Naive thymus-derived CD8-positive, alpha-beta T cell (primary cell): ENCODE data around the gene CNOT8. TPM values are rescaled to one million over a fixed set of nuclear protein-coding genes. Genes with fewer than 3 reads are reported as not detected.
"Not testable (repeated sequence)": the region's sequence is repeated elsewhere in the genome, so short reads cannot be mapped to it uniquely, and the experiment has no call there.

ENCODE experiments used
- ATAC-seq, 2 donors: fragments of 150-1000 bp; cut with Tn5 transposase in 1 of 2; sonication (Bioruptor Pico), chemical (Tn5 transposase) in 1 of 2; 1 replicate in 1 of 2; 2 replicates in 1 of 2; pipeline ENCODE4 v1.10.0; 2021; ENCODE audit warnings: mild to moderate bottlenecking in 2 of 2, moderate library complexity in 2 of 2
- POLR2A ChIA-PET: fragments of 350-600 bp; sonication (Branson Sonifier 250); formaldehyde crosslinking; loops from one replicate; lab custom pipeline; 2021; ENCODE audit warnings: antibody characterized with exemption; lab: Charles Lee
- DNase-seq, 10 donors: peaks; one replicate each; pipeline versions ENCODE4 v3.0.0 to v3.0.0-alpha.2; 2020 to 2022
- H3K27ac Mint-ChIP-seq, 10 donors: one replicate each; pipeline ENCODE4 v1.8.0; 2020 to 2022; ENCODE audit warnings: mild to moderate bottlenecking in 10 of 10, mixed read lengths in 10 of 10, moderate library complexity in 4 of 10, inconsistent platforms in 1 of 10
- H3K27me3 Mint-ChIP-seq, 5 donors: one replicate each; pipeline ENCODE4 v1.8.0; 2021 to 2022; ENCODE audit warnings: mixed read lengths in 5 of 5
- H3K36me3 Mint-ChIP-seq, 3 donors: one replicate each; pipeline ENCODE4 v1.8.0; 2020 to 2022; ENCODE audit warnings: mixed read lengths in 3 of 3, mild to moderate bottlenecking in 2 of 3, inconsistent platforms in 1 of 3
- H3K4me1 Mint-ChIP-seq, 4 donors: one replicate each; pipeline ENCODE4 v1.8.0; 2021 to 2022; ENCODE audit warnings: mixed read lengths in 4 of 4
- H3K4me3 Mint-ChIP-seq, 10 donors: one replicate each; pipeline ENCODE4 v1.8.0; 2020 to 2022; ENCODE audit warnings: mild to moderate bottlenecking in 10 of 10, mixed read lengths in 10 of 10, moderate library complexity in 6 of 10, inconsistent platforms in 1 of 10
- H3K9me3 Mint-ChIP-seq, 9 donors: one replicate each; pipeline ENCODE4 v1.8.0; 2020 to 2022; ENCODE audit warnings: mixed read lengths in 9 of 9, mild to moderate bottlenecking in 3 of 9, inconsistent platforms in 1 of 9, moderate library complexity in 1 of 9
- polyA plus RNA-seq, 3 donors: library from polyadenylated mRNA; unstranded; fragments of 300-500 nt; fragmentation: Illumina TruSeq; gene quantifications; one replicate each; pipeline ENCODE4 v1.2.3, GENCODE V29; 2021
- total RNA-seq, 8 experiments: library from RNA in 2 of 8; stranded (reverse) in 2 of 8; gene quantifications; one replicate each; pipeline ENCODE4 v1.2.3 and lab custom pipeline; 2021 to 2026

Gene CNOT8
- total and polyA plus RNA-seq, 5 experiments from 2014 or later: 112 to 157 (median 134) TPM

- H3K27ac Mint-ChIP-seq: peak overlapping the region in 5 of 10 donors; percentile 31 to 51 (median 40)
- DNase-seq (no peak), ATAC-seq (no peak)
- H3K36me3 Mint-ChIP-seq: peaks cover 0 to 26% (median 2%) of the 10 kb centered on the region in 3 donors
- POLR2A ChIA-PET: interaction anchor here (1.0 kb wide), 1 partner anchor 38 kb away, joined by 4 read pairs; the partner anchor contains the start of gene CNOT8
- H3K4me3 Mint-ChIP-seq: peak overlapping the region in 1 of 10 donors; percentile 16
- H3K27me3 Mint-ChIP-seq: no peaks in the 10 kb centered on the region
- no peaks in the 10 kb centered on the region for H3K9me3 Mint-ChIP-seq
- peaks cover 14 to 29% (median 23%) of the 10 kb centered on the region in 4 donors for H3K4me1 Mint-ChIP-seq
Measured at GRCh38 chr5:154820383-154820782, 38.0 kb upstream of the CNOT8 start.

GRCh38 chr5:154822896-154823295, 35.5 kb upstream of the CNOT8 start:
- peak overlapping the region in 1 of 10 donors; percentile 48 for H3K27ac Mint-ChIP-seq
- DNase-seq: not testable (repeated sequence)
- POLR2A ChIA-PET: interaction anchor here (0.6 to 0.9 kb wide), 2 partner anchors 8 to 60 kb away, joined by 3 to 5 read pairs; no protein-coding TSS in a partner anchor

GRCh38 chr5:154823605-154824004, 34.8 kb upstream of the CNOT8 start:
- no peaks in the 10 kb centered on the region for H3K9me3 Mint-ChIP-seq
- peak overlapping the region in 2 of 10 donors; percentile 10 to 48 for H3K27ac Mint-ChIP-seq
- POLR2A ChIA-PET: interaction anchor here (0.9 kb wide), 2 partner anchors 9 to 34 kb away, joined by 4 to 5 read pairs; no protein-coding TSS in a partner anchor
- DNase-seq: no peak
- no peak for ATAC-seq
- H3K4me3 Mint-ChIP-seq: no peak overlapping the region
- peaks cover 15 to 34% (median 19%) of the 10 kb centered on the region in 4 donors for H3K4me1 Mint-ChIP-seq
- peaks cover 0 to 9% (median 2%) of the 10 kb centered on the region in 3 donors for H3K36me3 Mint-ChIP-seq
- H3K27me3 Mint-ChIP-seq: no peaks in the 10 kb centered on the region

More at GRCh38 chr5:154822896-154823295, 35.5 kb upstream of the CNOT8 start:
- not testable (repeated sequence) for ATAC-seq, H3K27me3 Mint-ChIP-seq, H3K9me3 Mint-ChIP-seq, H3K4me3 Mint-ChIP-seq
- peaks cover 0 to 11% (median 2%) of the 10 kb centered on the region in 3 donors for H3K36me3 Mint-ChIP-seq
- H3K4me1 Mint-ChIP-seq: peaks cover 13 to 28% (median 14%) of the 10 kb centered on the region in 4 donors

GRCh38 chr5:154824070-154824469, 34.4 kb upstream of the CNOT8 start:
- Mint-ChIP-seq H3K27me3 (no peaks in the 10 kb centered on the region), H3K36me3 (peaks cover 0 to 9% (median 2%) of the 10 kb centered on the region in 3 donors), H3K4me3 (no peak overlapping the region), H3K4me1 (peaks cover 13 to 32% (median 21%) of the 10 kb centered on the region in 4 donors), H3K27ac (no peak overlapping the region), H3K9me3 (no peaks in the 10 kb centered on the region)
- POLR2A ChIA-PET: interaction anchor here (0.9 kb wide), 1 partner anchor 33 kb away, joined by 4 read pairs; no protein-coding TSS in a partner anchor
- ATAC-seq (no peak), DNase-seq (no peak)

GRCh38 chr5:154829181-154829588, 29.2 kb upstream of the CNOT8 start:
- ATAC-seq (no peak), DNase-seq (no peak)
- Mint-ChIP-seq H3K36me3 (peaks cover 0 to 4% (median 1%) of the 10 kb centered on the region in 3 donors), H3K27ac (peak overlapping the region; percentile 84 to 94 (median 88)), H3K27me3 (no peaks in the 10 kb centered on the region), H3K9me3 (no peaks in the 10 kb centered on the region), H3K4me3 (peak overlapping the region in 9 of 10 donors; percentile 25 to 76 (median 70)), H3K4me1 (peaks cover 18 to 38% (median 31%) of the 10 kb centered on the region in 4 donors)
- POLR2A ChIA-PET: interaction anchor here (0.8 to 1.5 kb wide), 4 partner anchors 28 to 73 kb away, joined by 4 to 6 read pairs (median 4); partner anchors contain the start of gene CNOT8

GRCh38 chr5:154829589-154830218, 28.7 kb upstream of the CNOT8 start:
- Mint-ChIP-seq H3K36me3 (peaks cover 0 to 4% (median 1%) of the 10 kb centered on the region in 3 donors), H3K27me3 (no peaks in the 10 kb centered on the region), H3K27ac (peak overlapping the region; percentile 84 to 94 (median 88)), H3K4me3 (peak overlapping the region; percentile 14 to 85 (median 69)), H3K9me3 (no peaks in the 10 kb centered on the region), H3K4me1 (peaks cover 18 to 41% (median 35%) of the 10 kb centered on the region in 4 donors)
- DNase-seq (peak in 3 of 10 donors; percentile 6 to 29 (median 22)), ATAC-seq (peak; percentile 65 to 68)
- POLR2A ChIA-PET: interaction anchor here (0.8 to 1.5 kb wide), 4 partner anchors 28 to 74 kb away, joined by 4 to 6 read pairs (median 4); partner anchors contain the start of gene CNOT8

- Mint-ChIP-seq H3K9me3 (no peaks in the 10 kb centered on the region), H3K27ac (peak overlapping the region; percentile 84 to 94 (median 88)), H3K4me1 (peaks cover 18 to 44% (median 38%) of the 10 kb centered on the region in 4 donors), H3K4me3 (peak overlapping the region; percentile 14 to 85 (median 69)), H3K27me3 (no peaks in the 10 kb centered on the region), H3K36me3 (peaks cover 0 to 4% (median 1%) of the 10 kb centered on the region in 3 donors)
- peak in 1 of 2 donors; percentile 28 for ATAC-seq
- no peak for DNase-seq
- POLR2A ChIA-PET: interaction anchor here (1.0 to 1.5 kb wide), 2 partner anchors 27 to 28 kb away, joined by 4 to 6 read pairs; partner anchors contain the start of gene CNOT8
Measured at GRCh38 chr5:154830219-154830595, 28.2 kb upstream of the CNOT8 start.

GRCh38 chr5:154830596-154830995, 27.8 kb upstream of the CNOT8 start:
- DNase-seq: no peak
- POLR2A ChIA-PET: interaction anchor here (1.5 kb wide), 1 partner anchor 27 kb away, joined by 6 read pairs; no protein-coding TSS in a partner anchor
- H3K27me3 Mint-ChIP-seq: no peaks in the 10 kb centered on the region
- peaks cover 17 to 44% (median 38%) of the 10 kb centered on the region in 4 donors for H3K4me1 Mint-ChIP-seq
- H3K9me3 Mint-ChIP-seq: no peaks in the 10 kb centered on the region
- ATAC-seq: no peak
- H3K4me3 Mint-ChIP-seq: peak overlapping the region in 9 of 10 donors; percentile 25 to 85 (median 70)
- peaks cover 0 to 2% (median 1%) of the 10 kb centered on the region in 3 donors for H3K36me3 Mint-ChIP-seq
- H3K27ac Mint-ChIP-seq: peak overlapping the region; percentile 41 to 94 (median 88)

GRCh38 chr5:154831451-154831850, 27.0 kb upstream of the CNOT8 start:
- H3K9me3 Mint-ChIP-seq: no peaks in the 10 kb centered on the region
- DNase-seq (no peak), ATAC-seq (no peak)
- H3K4me1 Mint-ChIP-seq: peaks cover 13 to 43% (median 37%) of the 10 kb centered on the region in 4 donors
- H3K4me3 Mint-ChIP-seq: no peak overlapping the region
- peak overlapping the region in 6 of 10 donors; percentile 28 to 89 (median 83) for H3K27ac Mint-ChIP-seq
- no peaks in the 10 kb centered on the region for H3K27me3 Mint-ChIP-seq
- POLR2A ChIA-PET: interaction anchor here (1.3 kb wide), 1 partner anchor 26 kb away, joined by 3 read pairs; no protein-coding TSS in a partner anchor
- H3K36me3 Mint-ChIP-seq: peaks cover 0 to 1% (median 0%) of the 10 kb centered on the region in 3 donors

- peaks cover 13 to 42% (median 36%) of the 10 kb centered on the region in 4 donors for H3K4me1 Mint-ChIP-seq
- not testable (repeated sequence) for ATAC-seq, H3K4me3 Mint-ChIP-seq, H3K36me3 Mint-ChIP-seq, H3K27me3 Mint-ChIP-seq, H3K9me3 Mint-ChIP-seq, DNase-seq
- peak overlapping the region in 3 of 10 donors; percentile 3 to 31 (median 15) for H3K27ac Mint-ChIP-seq
- POLR2A ChIA-PET: interaction anchor here (0.6 to 1.3 kb wide), 2 partner anchors 9 to 24 kb away, joined by 3 read pairs; no protein-coding TSS in a partner anchor
Measured at GRCh38 chr5:154832804-154833203, 25.6 kb upstream of the CNOT8 start.

GRCh38 chr5:154834053-154834452, 24.4 kb upstream of the CNOT8 start:
- H3K27ac Mint-ChIP-seq: peak overlapping the region in 1 of 10 donors; percentile 31
- POLR2A ChIA-PET: interaction anchor here (0.6 kb wide), 1 partner anchor 23 kb away, joined by 3 read pairs; no protein-coding TSS in a partner anchor

GRCh38 chr5:154835701-154836052, 22.8 kb upstream of the CNOT8 start:
- POLR2A ChIA-PET: interaction anchor here (1.4 kb wide), 1 partner anchor 18 kb away, joined by 3 read pairs; no protein-coding TSS in a partner anchor
- not testable (repeated sequence) for H3K27ac Mint-ChIP-seq

More at GRCh38 chr5:154834053-154834452, 24.4 kb upstream of the CNOT8 start:
- ATAC-seq: no peak
- DNase-seq: no peak
- Mint-ChIP-seq H3K4me3 (no peak overlapping the region), H3K27me3 (no peaks in the 10 kb centered on the region), H3K36me3 (peaks cover 0 to 1% (median 0%) of the 10 kb centered on the region in 3 donors), H3K4me1 (peaks cover 10 to 33% (median 27%) of the 10 kb centered on the region in 4 donors), H3K9me3 (no peaks in the 10 kb centered on the region)

More at GRCh38 chr5:154835701-154836052, 22.8 kb upstream of the CNOT8 start:
- H3K4me3 Mint-ChIP-seq, H3K36me3 Mint-ChIP-seq, H3K27me3 Mint-ChIP-seq, ATAC-seq, DNase-seq, H3K9me3 Mint-ChIP-seq: not testable (repeated sequence)
- peaks cover 4 to 17% (median 11%) of the 10 kb centered on the region in 4 donors for H3K4me1 Mint-ChIP-seq
